Measurements from ENCODE around the gene MRPL4.
"Not testable (repeated sequence)": the region's sequence is repeated elsewhere in the genome, so short reads cannot be mapped to it uniquely, and the experiment has no call there.

The MRPL4 gene

GRCh38 chr19:10270616-10271394 is 18.8 kb downstream of the MRPL4 start, which contains the start of gene ICAM1:
ICAM1 (plus strand) TSS chr19:10271120; CDS start chr19:10271160, 40 bp downstream.
- no peak within 1 kb of the TSS for H3K4me3 ChIP-seq (ENCODE audit: low read depth, low read length)
- no peak for DNase-seq (ENCODE audit: low read depth)
- TF ChIP-seq CTCF (IDR thresholded peaks at IDR 0.05; ENCODE audit: control insufficient read depth, extremely low read depth, insufficient read depth), result no peak

GRCh38 chr19:10271543-10272086 is 19.6 kb downstream of the MRPL4 start:
- DNase-seq (ENCODE audit: low read depth), result no peak
- no peak for TF ChIP-seq CTCF (IDR thresholded peaks at IDR 0.05; ENCODE audit: control insufficient read depth, extremely low read depth, insufficient read depth)
- H3K4me3 ChIP-seq (ENCODE audit: low read depth, low read length), result no peak overlapping the region

DNA sequence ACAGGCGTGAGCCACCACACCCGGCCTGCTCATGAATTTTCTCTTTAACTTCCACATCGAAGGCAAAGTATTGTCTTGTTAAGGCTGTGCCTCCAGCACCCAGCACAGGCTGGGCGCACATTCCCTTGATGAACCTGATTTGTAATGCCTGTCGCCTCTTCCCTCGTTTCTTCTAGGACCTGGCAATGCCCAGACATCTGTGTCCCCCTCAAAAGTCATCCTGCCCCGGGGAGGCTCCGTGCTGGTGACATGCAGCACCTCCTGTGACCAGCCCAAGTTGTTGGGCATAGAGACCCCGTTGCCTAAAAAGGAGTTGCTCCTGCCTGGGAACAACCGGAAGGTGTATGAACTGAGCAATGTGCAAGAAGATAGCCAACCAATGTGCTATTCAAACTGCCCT is 22.6 kb downstream of the MRPL4 start:
- no peak for TF ChIP-seq CTCF (IDR thresholded peaks at IDR 0.05; ENCODE audit: control insufficient read depth, extremely low read depth, insufficient read depth)
- no peak overlapping the region for H3K4me3 ChIP-seq (ENCODE audit: low read depth, low read length)
- no peak for DNase-seq (ENCODE audit: low read depth)

- H3K4me3 ChIP-seq (ENCODE audit: low read depth, low read length), result no peak overlapping the region
- TF ChIP-seq CTCF (IDR thresholded peaks at IDR 0.05; ENCODE audit: control insufficient read depth, extremely low read depth, insufficient read depth), result no peak
- DNase-seq (ENCODE audit: low read depth), result no peak
These were observed 26.0 kb downstream of the MRPL4 start for GRCh38 chr19:10277795-10278589.

GRCh38 chr19:10278935-10279334 is 26.9 kb downstream of the MRPL4 start:
- no peak for TF ChIP-seq CTCF (IDR thresholded peaks at IDR 0.05; ENCODE audit: control insufficient read depth, extremely low read depth, insufficient read depth)
- no peak for DNase-seq (ENCODE audit: low read depth)
- no peak overlapping the region for H3K4me3 ChIP-seq (ENCODE audit: low read depth, low read length)

GRCh38 chr19:10279737-10280442 is 27.9 kb downstream of the MRPL4 start:
- H3K4me3 ChIP-seq (ENCODE audit: low read depth, low read length), result no peak overlapping the region
- no peak for DNase-seq (ENCODE audit: low read depth)
- no peak for TF ChIP-seq CTCF (IDR thresholded peaks at IDR 0.05; ENCODE audit: control insufficient read depth, extremely low read depth, insufficient read depth)

DNA sequence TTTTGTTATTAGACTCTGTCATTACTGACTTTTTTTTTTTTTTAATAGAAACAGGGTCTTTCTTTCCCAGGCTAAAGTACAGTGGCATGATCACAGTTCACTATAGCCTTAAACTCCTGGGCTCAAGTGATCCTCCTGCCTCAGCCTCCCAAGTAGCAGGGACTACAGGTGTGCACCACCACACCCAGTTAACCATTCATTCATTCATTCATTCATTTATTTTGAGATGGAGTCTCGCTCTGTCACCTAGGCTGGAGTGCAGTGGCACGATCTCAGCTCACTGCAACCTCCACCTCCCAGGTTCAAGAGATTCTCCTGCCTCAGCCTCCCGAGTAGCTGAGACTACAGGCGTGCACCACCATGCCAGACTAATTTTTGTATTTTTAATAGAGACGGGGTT is 30.0 kb downstream of the MRPL4 start:
- H3K4me3 ChIP-seq (ENCODE audit: low read depth, low read length), result not testable (repeated sequence)

More for the DNA sequence above, 30.0 kb downstream of the MRPL4 start:
- not testable (repeated sequence) for DNase-seq (ENCODE audit: low read depth)
